Ovary (tissue), 9 donors: ENCODE results near the gene UPK2. TPM values are rescaled to one million over a fixed set of nuclear protein-coding genes. Genes with fewer than 3 reads are reported as not detected.

ENCODE experiments used
- DNase-seq, 5 donors: peaks; one replicate each; pipeline ENCODE4 v3.0.0-alpha.2; 2019 to 2020
- H3K27ac ChIP-seq, 2 donors: fragments of 200-600 bp; one replicate each; pipeline versions ENCODE4 v1.5.1 to v1.8.0; 2019 to 2022
- H3K27me3 ChIP-seq: fragments of 200-600 bp; one replicate; pipeline ENCODE4 v1.8.0; 2022
- H3K36me3 ChIP-seq: fragments of 200-600 bp; sonication (generic); one replicate; pipeline ENCODE4 v1.5.1; 2019
- H3K4me1 ChIP-seq: one replicate; pipeline ENCODE4 v1.8.1; 2013; ENCODE audit warnings: mild to moderate bottlenecking, moderate library complexity; ENCODE audit not compliant: insufficient read depth
- H3K4me3 ChIP-seq: fragments of 200-600 bp; sonication (generic); one replicate; pipeline ENCODE4 v1.5.1; 2017
- H3K9me3 ChIP-seq, 2 donors: fragments of 200-600 bp in 1 of 2; sonication (generic) in 1 of 2; one replicate each; pipeline versions ENCODE4 v1.5.1 to v1.8.1; 2013 to 2019; ENCODE audit warnings: mild to moderate bottlenecking in 1 of 2, moderate library complexity in 1 of 2
- EP300 ChIP-seq: sonication (generic); formaldehyde crosslinking; IDR thresholded peaks from one replicate; pipeline ENCODE4 v1.6.1; 2017; ENCODE audit warnings: antibody characterized with exemption
- POLR2A ChIP-seq: fragments of 450-650 bp; IDR thresholded peaks from one replicate; pipeline ENCODE4 v1.6.1; 2017; ENCODE audit warnings: antibody characterized with exemption, mild to moderate bottlenecking, moderate library complexity
- WGBS, 3 donors: extraction: QIAGEN DNeasy Blood & Tissue Kit in 1 of 3; methylation state at CpG; one replicate each; pipeline versions ENCODE4 v1.1.5 to v1.1.7; 2013 to 2017; 5-methylcytosine and 5-hydroxymethylcytosine counted together
- intact Hi-C, 4 donors: fragments of 100-400 bp; cut with DNase I; formaldehyde crosslinking; loops; one replicate each; pipeline versions ENCODE4 v1.11.0 to v1.15.1; 2022 to 2023
- microRNA-seq, 3 donors: library from miRNA; unstranded; fragments of <30 nt; microRNA quantifications; one replicate each; pipeline versions ENCODE4 to v1.2.0, GENCODE V29; 2019 to 2020
- polyA plus RNA-seq, 2 donors: library from polyadenylated mRNA; stranded (reverse); fragments of 200-250 nt in 1 of 2; fragments of 350-450 nt in 1 of 2; fragmentation: Illumina TruSeq in 1 of 2; extraction: RNeasy Lipid Tissue Mini Kit (QIAGEN cat#74804) in 1 of 2; gene quantifications; one replicate each; pipeline ENCODE4 v1.2.3, GENCODE V29; 2013 to 2014
- small RNA-seq: library from RNA; depleted of rRNA; stranded (forward); fragments of <200 nt; gene quantifications from one replicate; pipeline ENCODE3, GENCODE V24; 2016
- total RNA-seq, 7 donors: library from RNA; depleted of rRNA in 2 of 7; stranded (reverse); fragments of >200 nt in 2 of 7; fragmentation: NEBNext Ultra II Directional in 3 of 7; extraction: Animal tissue kit (Norgen Biotek cat#: 25700) in 3 of 7; gene quantifications; one replicate each; pipeline versions ENCODE4 v1.1.0 to v1.2.4, GENCODE V29; 2016 to 2023
- TF ChIP-seq, protein P1 (sequence below), 3 donors: fragments of 450-650 bp in 2 of 3; fragments of 200-600 bp in 1 of 3; IDR thresholded peaks; one replicate each; pipeline versions ENCODE4 v1.5.1 to v1.8.0; 2016 to 2022; ENCODE audit warnings: antibody characterized with exemption in 3 of 3, mild to moderate bottlenecking in 1 of 3
- donor health status: DM: no; HTN: no; CAD: no; lungs with moderate emphysema.
- donor health status: DM: no; HTN: no; CAD: no.
- donor health status: Bipolar disorder and iron deficiency.
- donor health status: DM: yes; HTN: yes; CAD: no.
- donor health status: DM: no; HTN: no; CAD: no.
- donor health status: DM: yes; HTN: yes; CAD: no.

Gene UPK2
- total and polyA plus RNA-seq, 9 donors = 0.13 TPM; not detected in 8

DNA sequence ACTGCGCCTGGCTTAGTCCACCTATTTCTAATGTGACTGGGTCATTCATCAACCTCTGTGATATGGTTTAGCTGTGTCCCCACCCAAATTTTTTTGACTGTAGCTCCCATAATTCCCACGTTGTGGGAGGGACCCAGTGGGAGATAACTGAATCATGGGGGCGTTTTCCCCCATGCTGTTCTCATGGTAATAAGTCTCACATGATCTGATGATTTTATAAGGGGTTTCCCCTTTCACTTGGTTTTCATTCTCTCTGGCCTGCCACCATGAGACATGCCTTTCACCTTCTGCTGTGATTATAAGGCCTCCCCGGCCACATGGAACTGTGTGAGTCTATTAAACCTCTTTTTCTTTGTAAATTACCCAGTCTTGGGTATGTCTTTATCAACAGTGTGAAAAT is 50.6 kb downstream of the UPK2 start:
- H3K4me1 ChIP-seq = no peaks in the 10 kb centered on the region
- DNase-seq = no peak
- intact Hi-C loops = no loop called here
- H3K27ac ChIP-seq = no peak overlapping the region
- TF ChIP-seq EP300 (no peak), POLR2A (no peak)
- TF ChIP-seq, protein P1, sequence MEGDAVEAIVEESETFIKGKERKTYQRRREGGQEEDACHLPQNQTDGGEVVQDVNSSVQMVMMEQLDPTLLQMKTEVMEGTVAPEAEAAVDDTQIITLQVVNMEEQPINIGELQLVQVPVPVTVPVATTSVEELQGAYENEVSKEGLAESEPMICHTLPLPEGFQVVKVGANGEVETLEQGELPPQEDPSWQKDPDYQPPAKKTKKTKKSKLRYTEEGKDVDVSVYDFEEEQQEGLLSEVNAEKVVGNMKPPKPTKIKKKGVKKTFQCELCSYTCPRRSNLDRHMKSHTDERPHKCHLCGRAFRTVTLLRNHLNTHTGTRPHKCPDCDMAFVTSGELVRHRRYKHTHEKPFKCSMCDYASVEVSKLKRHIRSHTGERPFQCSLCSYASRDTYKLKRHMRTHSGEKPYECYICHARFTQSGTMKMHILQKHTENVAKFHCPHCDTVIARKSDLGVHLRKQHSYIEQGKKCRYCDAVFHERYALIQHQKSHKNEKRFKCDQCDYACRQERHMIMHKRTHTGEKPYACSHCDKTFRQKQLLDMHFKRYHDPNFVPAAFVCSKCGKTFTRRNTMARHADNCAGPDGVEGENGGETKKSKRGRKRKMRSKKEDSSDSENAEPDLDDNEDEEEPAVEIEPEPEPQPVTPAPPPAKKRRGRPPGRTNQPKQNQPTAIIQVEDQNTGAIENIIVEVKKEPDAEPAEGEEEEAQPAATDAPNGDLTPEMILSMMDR (IDR thresholded peaks at IDR 0.05) = no peak
- H3K4me3 ChIP-seq = no peak overlapping the region
- no peaks in the 10 kb centered on the region for H3K36me3 ChIP-seq
- 80 to 81% (median 81%) methylated on average over 4 of the region's 4 CpGs for WGBS, 3 donors
- no peaks in the 10 kb centered on the region for H3K9me3 ChIP-seq
- H3K27me3 ChIP-seq = no peaks in the 10 kb centered on the region

Small RNA genes lying within 50 kb of the gene (microRNA-seq; reads per million reads assigned to microRNA genes)
- 0 to 0.16 (median 0) reads per million in 3 donors for gene MIR4492

Small RNA genes lying within 50 kb of the gene (small RNA-seq; reads per million reads assigned to genes)
- gene AP003392.2 (not detected), gene MIR4492 (not detected), gene RF00017 (not detected), gene RF00019 (not detected), gene RN7SL688P (not detected)

Other genes starting within 250 kb of the UPK2 start
- gene DDX6, start 165.1 kb upstream of the UPK2 start, total RNA-seq = 100 to 1,000 TPM in 5 of 7 donors, 10 to 100 TPM in 2; 81.6 to 212 (median 158) TPM
- 10 to 100 TPM; 33.9 to 80.6 TPM for gene DDX6, start 165.1 kb upstream of the UPK2 start, polyA plus RNA-seq
- under 1 TPM in 1 of 7 donors, not detected in 6; 0.05 TPM for gene CXCR5, start 72.4 kb upstream of the UPK2 start, total RNA-seq
- gene CXCR5, start 72.4 kb upstream of the UPK2 start, polyA plus RNA-seq = under 1 TPM in 1 of 2 donors, not detected in 1; 0.17 TPM
- gene BCL9L, start 30.4 kb upstream of the UPK2 start, total RNA-seq = 100 to 1,000 TPM in 1 of 7 donors, 10 to 100 TPM in 6; 12.9 to 145 (median 79.9) TPM
- gene BCL9L, start 30.4 kb upstream of the UPK2 start, polyA plus RNA-seq = 10 to 100 TPM in 1 of 2 donors, 1 to 10 TPM in 1; 5.5 to 31.2 TPM
- not detected for gene FOXR1, start 15.5 kb downstream of the UPK2 start, total RNA-seq
- gene FOXR1, start 15.5 kb downstream of the UPK2 start, polyA plus RNA-seq = 1 to 10 TPM in 1 of 2 donors, not detected in 1; 1.7 TPM
- 10 to 100 TPM; 23.4 to 51.0 (median 27.8) TPM for gene CENATAC, start 41.8 kb downstream of the UPK2 start, total RNA-seq
- gene CENATAC, start 41.8 kb downstream of the UPK2 start, polyA plus RNA-seq = 10 to 100 TPM; 19.9 to 21.6 TPM
- 1,000 to 10,000 TPM; 1,999 to 7,045 (median 2,410) TPM for gene RPS25, start 62.0 kb downstream of the UPK2 start, total RNA-seq
- 1,000 to 10,000 TPM; 2,845 to 5,915 TPM for gene RPS25, start 62.0 kb downstream of the UPK2 start, polyA plus RNA-seq
- gene TRAPPC4, start 62.5 kb downstream of the UPK2 start, total RNA-seq = 10 to 100 TPM; 34.0 to 59.1 (median 57.5) TPM
- 10 to 100 TPM; 43.8 to 55.1 TPM for gene TRAPPC4, start 62.5 kb downstream of the UPK2 start, polyA plus RNA-seq
- gene SLC37A4, start 74.6 kb downstream of the UPK2 start, total RNA-seq = 10 to 100 TPM; 11.2 to 38.1 (median 14.8) TPM
- 10 to 100 TPM; 10.5 to 11.9 TPM for gene SLC37A4, start 74.6 kb downstream of the UPK2 start, polyA plus RNA-seq
- 100 to 1,000 TPM in 2 of 7 donors, 10 to 100 TPM in 5; 26.5 to 156 (median 69.7) TPM for gene HYOU1, start 100.9 kb downstream of the UPK2 start, total RNA-seq
- gene HYOU1, start 100.9 kb downstream of the UPK2 start, polyA plus RNA-seq = 10 to 100 TPM; 34.6 to 99.3 TPM
- 10 to 100 TPM; 24.3 to 45.0 (median 34.9) TPM for gene VPS11, start 111.5 kb downstream of the UPK2 start, total RNA-seq
- gene VPS11, start 111.5 kb downstream of the UPK2 start, polyA plus RNA-seq = 10 to 100 TPM; 40.1 to 47.8 TPM
- gene HMBS, start 128.6 kb downstream of the UPK2 start, total RNA-seq = 10 to 100 TPM in 2 of 7 donors, 1 to 10 TPM in 5; 1.1 to 19.4 (median 8.7) TPM
- gene HMBS, start 128.6 kb downstream of the UPK2 start, polyA plus RNA-seq = 1 to 10 TPM; 4.6 to 7.6 TPM
- gene DPAGT1, start 145.6 kb downstream of the UPK2 start, total RNA-seq = 10 to 100 TPM; 14.1 to 31.3 (median 24.4) TPM
- 10 to 100 TPM; 18.3 to 61.4 TPM for gene DPAGT1, start 145.6 kb downstream of the UPK2 start, polyA plus RNA-seq
- 10 to 100 TPM in 1 of 7 donors, 1 to 10 TPM in 6; 4.4 to 13.6 (median 8.8) TPM for gene C2CD2L, start 151.0 kb downstream of the UPK2 start, total RNA-seq
- 1 to 10 TPM; 2.8 to 5.5 TPM for gene C2CD2L, start 151.0 kb downstream of the UPK2 start, polyA plus RNA-seq
- gene HINFP, start 165.3 kb downstream of the UPK2 start, total RNA-seq = 10 to 100 TPM; 15.2 to 27.9 (median 22.8) TPM
- gene HINFP, start 165.3 kb downstream of the UPK2 start, polyA plus RNA-seq = 10 to 100 TPM; 17.5 to 20.4 TPM
- under 1 TPM in 4 of 7 donors, not detected in 3; 0.10 to 0.80 (median 0.32) TPM for gene ABCG4, start 192.8 kb downstream of the UPK2 start, total RNA-seq
- gene ABCG4, start 192.8 kb downstream of the UPK2 start, polyA plus RNA-seq = 1 to 10 TPM in 1 of 2 donors, under 1 TPM in 1; 0.06 to 1.3 TPM
- gene NLRX1, start 212.4 kb downstream of the UPK2 start, total RNA-seq = 10 to 100 TPM in 3 of 7 donors, 1 to 10 TPM in 4; 4.4 to 13.4 (median 9.4) TPM
- 1 to 10 TPM; 3.1 to 6.1 TPM for gene NLRX1, start 212.4 kb downstream of the UPK2 start, polyA plus RNA-seq
- gene NHERF4, start 229.2 kb downstream of the UPK2 start, total RNA-seq = 10 to 100 TPM in 1 of 7 donors, 1 to 10 TPM in 1, under 1 TPM in 3, not detected in 2; 0.32 to 27.5 (median 0.95) TPM
- gene NHERF4, start 229.2 kb downstream of the UPK2 start, polyA plus RNA-seq = under 1 TPM in 1 of 2 donors, not detected in 1; 0.11 TPM